Common myeloid progenitor, CD34-positive (primary cell): Measurements from ENCODE around the gene EFCAB13.

ENCODE experiments used
- CTCF ChIA-PET: fragments of 350-600 bp; sonication (Branson Sonifier 250); formaldehyde crosslinking; loops from one replicate; lab custom pipeline; 2021; ENCODE audit warnings: antibody characterized with exemption; lab: Charles Lee
- POLR2A ChIA-PET: fragments of 350-600 bp; sonication (Branson Sonifier 250); formaldehyde crosslinking; loops from one replicate; lab custom pipeline; 2021; ENCODE audit warnings: antibody characterized with exemption; lab: Charles Lee
- DNase-seq, 3 donors: peaks; one replicate each; pipeline versions ENCODE4 v3.0.0 to v3.0.0-alpha.2; 2013
- H3K27ac ChIP-seq, 2 experiments: 1 replicate in 1 of 2; 2 replicates in 1 of 2; pipeline ENCODE4 v1.7.0; 2013; ENCODE audit warnings: inconsistent platforms in 2 of 2, low read length in 2 of 2, mild to moderate bottlenecking in 2 of 2, low read depth in 1 of 2, moderate library complexity in 1 of 2; ENCODE audit not compliant: severe bottlenecking in 2 of 2, insufficient read depth in 1 of 2, poor library complexity in 1 of 2
- H3K27me3 ChIP-seq, 5 experiments: replicated peaks in 2 of 5; 1 replicate in 3 of 5; 2 replicates in 2 of 5; pipeline versions ENCODE4 v1.6.1 to v1.7.0; 2013; ENCODE audit warnings: low read length in 4 of 5, mild to moderate bottlenecking in 2 of 5, moderate library complexity in 2 of 5, inconsistent platforms in 1 of 5; ENCODE audit not compliant: insufficient read depth in 5 of 5, control insufficient read depth in 4 of 5
- H3K36me3 ChIP-seq, 4 experiments: 1 replicate in 2 of 4; 2 replicates in 2 of 4; pipeline versions ENCODE4 v1.6.1 to v1.7.0; 2013; ENCODE audit warnings: low read length in 3 of 4, control low read depth in 1 of 4, mild to moderate bottlenecking in 1 of 4; ENCODE audit not compliant: control insufficient read depth in 4 of 4, insufficient read depth in 4 of 4
- H3K4me1 ChIP-seq, 4 experiments: 1 replicate in 3 of 4; 2 replicates in 1 of 4; pipeline versions ENCODE4 v1.6.1 to v1.7.1; 2013; ENCODE audit warnings: low read length in 3 of 4, mild to moderate bottlenecking in 3 of 4, control low read depth in 1 of 4, inconsistent platforms in 1 of 4, moderate library complexity in 1 of 4; ENCODE audit not compliant: control insufficient read depth in 4 of 4, insufficient read depth in 4 of 4; ENCODE audit errors: control extremely low read depth in 1 of 4
- H3K4me3 ChIP-seq, 7 experiments: 1 replicate in 4 of 7; 2 replicates in 3 of 7; pipeline versions ENCODE4 v1.5.1 to v1.7.0; 2013; ENCODE audit warnings: mild to moderate bottlenecking in 7 of 7, low read length in 6 of 7, moderate library complexity in 6 of 7, inconsistent platforms in 2 of 7, low read depth in 2 of 7, control low read depth in 1 of 7; ENCODE audit not compliant: insufficient read depth in 4 of 7, control insufficient read depth in 1 of 7; ENCODE audit errors: extremely low read depth in 1 of 7
- H3K9me3 ChIP-seq, 5 experiments: 1 replicate in 4 of 5; 2 replicates in 1 of 5; pipeline versions ENCODE4 v1.6.1 to v1.7.1; 2013; ENCODE audit warnings: low read length in 4 of 5, mild to moderate bottlenecking in 2 of 5, inconsistent platforms in 1 of 5, low read depth in 1 of 5, moderate library complexity in 1 of 5; ENCODE audit not compliant: control insufficient read depth in 4 of 5, insufficient read depth in 2 of 5; ENCODE audit errors: control extremely low read depth in 1 of 5
- WGBS: methylation state at CpG from one replicate; pipeline ENCODE4 v1.1.5; 2013; ENCODE audit not compliant: insufficient coverage; 5-methylcytosine and 5-hydroxymethylcytosine counted together

The EFCAB13 gene

GRCh38 chr17:47315451-47316266, 8.1 kb upstream of the EFCAB13 start:
- DNase-seq, result peak; percentile 64 to 83 (median 80)
- 0% methylated on average over 1 of the region's 7 CpGs for WGBS
- POLR2A ChIA-PET, result interaction anchor here (1.5 kb wide), 1 partner anchor 86 kb away, joined by 5 read pairs; no protein-coding TSS in a partner anchor
- CTCF ChIA-PET, result interaction anchor here (0.7 to 4.7 kb wide), 9 partner anchors 11 to 132 kb away, joined by 3 to 38 read pairs (median 4); no protein-coding TSS in a partner anchor
- H3K4me1 ChIP-seq, result peaks cover 0 to 6% (median 0%) of the 10 kb centered on the region in 4 experiments
- H3K27me3 ChIP-seq, result no peaks in the 10 kb centered on the region
- no peak overlapping the region for H3K27ac ChIP-seq
- no peaks in the 10 kb centered on the region for H3K9me3 ChIP-seq
- no peaks in the 10 kb centered on the region for H3K36me3 ChIP-seq
- H3K4me3 ChIP-seq, result no peak overlapping the region

GRCh38 chr17:47316311-47316710, 7.4 kb upstream of the EFCAB13 start:
- peaks cover 0 to 6% (median 0%) of the 10 kb centered on the region in 4 experiments for H3K4me1 ChIP-seq
- no peaks in the 10 kb centered on the region for H3K27me3 ChIP-seq
- H3K36me3 ChIP-seq, result no peaks in the 10 kb centered on the region
- H3K4me3 ChIP-seq, result no peak overlapping the region
- CTCF ChIA-PET, result interaction anchor here (0.6 to 4.7 kb wide), 5 partner anchors 79 to 177 kb away, joined by 3 to 38 read pairs (median 3); no protein-coding TSS in a partner anchor
- POLR2A ChIA-PET, result interaction anchor here (1.5 kb wide), 1 partner anchor 87 kb away, joined by 5 read pairs; no protein-coding TSS in a partner anchor
- peaks cover 0 to 6% (median 0%) of the 10 kb centered on the region in 5 experiments for H3K9me3 ChIP-seq
- H3K27ac ChIP-seq, result no peak overlapping the region
- WGBS, result 100% methylated on average over 2 of the region's 3 CpGs
- DNase-seq, result no peak

DNA sequence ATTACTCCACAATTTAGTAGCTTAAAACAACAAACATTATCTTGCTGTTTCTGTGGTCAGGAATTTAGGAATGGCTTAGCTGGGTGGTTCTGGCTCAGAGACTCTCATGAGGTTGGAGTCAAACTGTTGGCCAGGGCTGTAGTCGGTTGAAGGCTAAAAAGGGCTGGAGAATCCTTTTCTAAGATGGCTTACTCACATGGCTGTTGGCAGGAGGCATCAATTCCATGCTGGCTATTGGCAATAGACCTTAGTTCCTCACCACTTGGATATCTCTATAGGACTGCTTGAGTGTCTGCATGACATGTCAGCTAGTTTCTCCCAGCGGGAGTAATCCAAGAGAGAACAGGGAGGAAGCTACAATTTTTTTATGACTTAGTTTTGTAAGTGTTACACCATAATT, 6.6 kb upstream of the EFCAB13 start:
- Histone ChIP-seq H3K4me1 (peaks cover 0 to 6% (median 0%) of the 10 kb centered on the region in 4 experiments), H3K4me3 (no peak overlapping the region), H3K27me3 (no peaks in the 10 kb centered on the region), H3K27ac (no peak overlapping the region), H3K9me3 (peaks cover 0 to 6% (median 0%) of the 10 kb centered on the region in 5 experiments), H3K36me3 (no peaks in the 10 kb centered on the region)
- whole genome bisulfite sequencing, result 100% methylated on average over 1 of the region's 2 CpGs
- ChIA-PET POLR2A (no interaction called here), CTCF (interaction anchor here (1.4 to 4.7 kb wide), 2 partner anchors 88 to 97 kb away, joined by 5 to 38 read pairs; no protein-coding TSS in a partner anchor)
- no peak for DNase-seq

DNA sequence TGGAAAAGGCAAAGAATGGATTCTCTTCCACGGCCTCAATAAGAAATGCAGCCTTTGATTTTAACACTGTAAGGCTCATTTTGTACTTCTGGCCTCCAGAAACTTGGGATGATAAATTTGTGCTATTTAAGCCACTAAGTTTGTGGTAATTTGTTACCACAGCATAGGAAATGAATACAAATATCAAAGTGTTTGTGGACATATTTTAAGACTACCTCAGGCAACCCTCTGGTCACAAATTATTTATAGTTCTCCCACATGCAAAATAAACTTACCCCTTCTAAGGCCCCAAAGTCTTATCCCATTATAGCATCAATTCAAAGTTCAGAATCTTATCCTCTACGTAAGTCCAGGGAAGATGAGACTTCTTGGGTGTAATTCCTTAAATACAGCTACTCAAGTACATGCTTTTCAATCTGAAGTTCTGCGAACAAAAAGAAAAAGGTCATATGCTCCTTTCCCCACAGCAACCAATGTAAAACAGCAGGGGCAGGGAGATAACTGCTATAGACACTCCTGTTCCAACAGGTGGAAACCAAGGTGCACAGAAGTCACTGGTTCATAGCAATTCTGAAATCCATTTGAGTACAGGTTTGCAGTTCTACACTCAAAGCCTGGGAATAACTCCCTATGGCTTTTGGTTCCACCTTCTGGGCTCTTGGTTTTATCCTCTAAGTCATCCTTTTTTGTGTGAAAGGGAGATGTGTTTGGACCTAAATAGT, 5.4 kb upstream of the EFCAB13 start:
- Histone ChIP-seq H3K36me3 (no peaks in the 10 kb centered on the region), H3K4me3 (no peak overlapping the region), H3K27me3 (no peaks in the 10 kb centered on the region), H3K9me3 (peaks cover 0 to 6% (median 0%) of the 10 kb centered on the region in 5 experiments), H3K27ac (no peak overlapping the region), H3K4me1 (peaks cover 2 to 9% (median 3%) of the 10 kb centered on the region in 4 experiments)
- ChIA-PET CTCF (no interaction called here), POLR2A (no interaction called here)
- no peak for DNase-seq
- 86% methylated on average over 2 of the region's 3 CpGs for WGBS

DNA sequence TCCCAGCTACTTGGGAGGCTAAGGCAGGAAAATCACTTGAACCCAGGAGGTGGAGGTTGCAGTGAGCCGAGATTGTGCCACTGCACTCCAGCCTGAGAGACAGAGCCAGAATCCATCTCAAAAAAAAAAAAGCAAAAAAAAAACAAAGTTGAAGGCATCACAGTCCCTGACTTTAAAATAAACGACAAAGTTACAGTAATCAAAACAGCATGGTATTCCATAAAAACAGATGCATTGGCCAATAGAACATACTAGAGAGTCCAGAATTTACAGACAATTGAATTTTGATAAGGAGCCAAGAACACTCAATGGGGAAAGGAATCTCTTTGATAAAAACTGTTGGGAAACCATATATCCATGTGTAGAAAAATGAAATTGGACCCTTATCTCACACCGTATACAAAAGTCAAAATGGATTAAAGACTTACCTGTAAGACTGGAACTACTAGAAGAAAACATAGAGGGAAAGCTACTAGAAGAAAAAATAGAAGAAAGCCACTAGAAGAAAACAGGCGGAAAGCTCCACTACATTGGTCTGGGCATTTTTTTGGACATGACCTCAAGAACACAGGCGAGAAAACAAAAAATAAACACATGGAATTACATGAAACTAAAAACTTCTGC, 2.8 kb upstream of the EFCAB13 start:
- Histone ChIP-seq H3K27ac (no peak overlapping the region), H3K27me3 (no peaks in the 10 kb centered on the region), H3K36me3 (no peaks in the 10 kb centered on the region), H3K4me1 (peaks cover 4 to 18% (median 13%) of the 10 kb centered on the region in 4 experiments), H3K9me3 (peaks cover 0 to 6% (median 0%) of the 10 kb centered on the region in 5 experiments), H3K4me3 (no peak overlapping the region)
- ChIA-PET POLR2A (no interaction called here), CTCF (interaction anchor here (0.6 kb wide), 1 partner anchor 48 kb away, joined by 3 read pairs; no protein-coding TSS in a partner anchor)
- WGBS, result 100% methylated on average over 1 of the region's 5 CpGs
- no peak for DNase-seq

DNA sequence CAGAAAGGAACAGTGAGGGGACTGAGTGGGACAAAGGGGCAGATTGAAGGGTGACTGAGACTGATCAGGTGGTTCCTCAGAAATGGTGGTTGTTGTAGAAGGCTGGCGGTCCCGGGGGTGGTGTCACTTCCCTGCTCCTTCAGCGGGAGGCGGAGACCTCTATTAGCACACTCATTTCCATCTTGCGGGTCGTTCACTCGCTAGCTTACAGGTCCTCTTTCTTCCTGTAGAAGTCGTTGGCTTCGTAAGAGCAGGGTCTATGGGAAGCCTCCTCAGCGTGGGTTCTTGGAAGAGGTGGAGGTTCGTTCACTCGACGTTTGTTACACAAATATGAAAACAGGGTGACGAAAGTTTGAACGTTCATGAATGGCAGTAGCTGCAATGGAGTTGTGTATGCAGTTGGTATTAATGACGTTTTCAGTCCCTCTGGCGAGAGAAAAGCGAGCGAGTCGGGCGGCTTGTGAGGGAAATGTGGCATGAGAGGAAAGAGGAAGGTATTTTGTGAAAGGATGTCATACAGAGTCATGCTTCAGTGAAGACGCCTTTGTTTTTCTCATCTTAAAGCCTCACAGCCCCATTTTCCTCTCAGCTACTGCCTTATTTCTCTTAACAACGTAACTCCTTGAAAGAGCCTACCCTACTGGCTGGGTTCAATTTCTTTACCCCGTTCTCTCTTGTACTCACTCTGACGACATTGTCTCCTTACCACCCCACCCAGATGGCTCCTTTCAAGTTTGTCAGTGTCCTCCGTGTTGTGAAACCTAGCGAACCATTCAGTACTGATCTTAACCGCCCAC, 667 bp downstream of the EFCAB13 start:
- H3K9me3 ChIP-seq, result peaks cover 0 to 6% (median 0%) of the 10 kb centered on the region in 5 experiments
- POLR2A ChIA-PET, result interaction anchor here (0.6 to 1.3 kb wide), 3 partner anchors 10 to 227 kb away, joined by 3 to 6 read pairs (median 4); no protein-coding TSS in a partner anchor
- H3K27me3 ChIP-seq, result no peaks in the 10 kb centered on the region
- WGBS, result 9% methylated on average over 20 of the region's 28 CpGs
- H3K4me3 ChIP-seq, result peak overlapping the region; percentile 45 to 86 (median 75)
- H3K27ac ChIP-seq, result peak overlapping the region; percentile 73 to 88
- peaks cover 4 to 18% (median 13%) of the 10 kb centered on the region in 4 experiments for H3K4me1 ChIP-seq
- peak; percentile 88 to 95 (median 92) for DNase-seq
- H3K36me3 ChIP-seq, result peaks cover 0 to 2% (median 0%) of the 10 kb centered on the region in 4 experiments
- CTCF ChIA-PET, result interaction anchor here (1.0 to 1.5 kb wide), 2 partner anchors 10 to 14 kb away, joined by 4 to 6 read pairs; no protein-coding TSS in a partner anchor
